H1 (cell line): ENCODE results near the gene ELANE.

Experiments
- CTCF ChIP-seq, 3 experiments: IDR thresholded peaks; 1 replicate in 2 of 3; 2 replicates in 1 of 3; pipeline versions ENCODE4 v1.5.1 to v1.6.1; 2011; ENCODE audit warnings: low read length in 3 of 3, mild to moderate bottlenecking in 3 of 3, inconsistent platforms in 2 of 3, low read depth in 1 of 3, moderate library complexity in 1 of 3; ENCODE audit not compliant: insufficient read depth in 1 of 3; ENCODE audit errors: control extremely low read depth in 1 of 3
- EP300 ChIP-seq, 2 experiments: IDR thresholded peaks; 1 replicate in 1 of 2; 2 replicates in 1 of 2; pipeline ENCODE4 v1.6.1; 2011 to 2012; ENCODE audit warnings: low read depth in 2 of 2, low read length in 2 of 2, mild to moderate bottlenecking in 2 of 2, borderline replicate concordance in 1 of 2, inconsistent platforms in 1 of 2, moderate library complexity in 1 of 2
- EZH2 ChIP-seq: fragments of 200-600 bp; sonication (generic); IDR thresholded peaks from 2 replicates; pipeline ENCODE4 v1.7.1; 2012; ENCODE audit warnings: low read depth, mild to moderate bottlenecking, moderate library complexity, low read length, inconsistent platforms; ENCODE audit not compliant: severe bottlenecking
- GABPA ChIP-seq: IDR thresholded peaks from 2 replicates; pipeline ENCODE4 v1.6.1; 2011; ENCODE audit warnings: mild to moderate bottlenecking, low read length, moderate library complexity, borderline replicate concordance; ENCODE audit not compliant: insufficient read depth
- JUND ChIP-seq: IDR thresholded peaks from 2 replicates; pipeline ENCODE4 v1.6.1; 2011; ENCODE audit warnings: mild to moderate bottlenecking, improper control_type of control experiment, low read length
- KDM1A ChIP-seq: fragments of 200-600, 300-600 bp; sonication (generic); IDR thresholded peaks from 2 replicates; pipeline ENCODE4 v1.7.1; 2016; ENCODE audit warnings: mild to moderate bottlenecking, low read length, borderline replicate concordance
- KDM4A ChIP-seq: IDR thresholded peaks from one replicate; pipeline ENCODE4 v1.7.1; 2012; ENCODE audit warnings: low read depth, mild to moderate bottlenecking, moderate library complexity, low read length, inconsistent platforms; ENCODE audit not compliant: severe bottlenecking
- MAX ChIP-seq: IDR thresholded peaks from 2 replicates; pipeline ENCODE4 v1.6.1; 2012; ENCODE audit warnings: inconsistent platforms
- PHF8 ChIP-seq: fragments of 200-600 bp; sonication (generic); conservative IDR thresholded peaks from 2 replicates; pipeline ENCODE4 v1.7.1; 2012; ENCODE audit warnings: low read depth, mild to moderate bottlenecking, inconsistent platforms, low read length, moderate library complexity
- POLR2AphosphoS5 ChIP-seq: IDR thresholded peaks from 2 replicates; pipeline ENCODE4 v1.6.1; 2011; ENCODE audit warnings: low read depth, low read length
- SP2 ChIP-seq: IDR thresholded peaks from 2 replicates; pipeline ENCODE4 v1.6.1; 2012; ENCODE audit warnings: mild to moderate bottlenecking, low read length, inconsistent platforms
- USF2 ChIP-seq: IDR thresholded peaks from 2 replicates; pipeline ENCODE4 v1.6.1; 2011; ENCODE audit warnings: low read length, improper control_type of control experiment
- YY1 ChIP-seq: IDR thresholded peaks from 2 replicates; pipeline ENCODE4 v1.6.1; 2011; ENCODE audit warnings: low read depth, mild to moderate bottlenecking, low read length

GRCh38 chr19:879711-880438 lies 27.8 kb downstream of the ELANE start:
- no peak for TF ChIP-seq EZH2
- no peak for TF ChIP-seq JUND
- TF ChIP-seq POLR2AphosphoS5, result no peak
- no peak for TF ChIP-seq YY1
- no peak for TF ChIP-seq PHF8
- no peak for TF ChIP-seq MAX
- TF ChIP-seq KDM1A, result no peak
- TF ChIP-seq EP300 (IDR thresholded peaks at IDR 0.05; ENCODE audit: borderline replicate concordance in 1 of 2, low read depth in 2 of 2, low read length in 2 of 2), result no peak
- no peak for TF ChIP-seq KDM4A
- no peak for TF ChIP-seq CTCF (IDR thresholded peaks at IDR 0.05; ENCODE audit: control extremely low read depth in 1 of 3, insufficient read depth in 1 of 3, low read depth in 1 of 3, low read length in 3 of 3)
- no peak for TF ChIP-seq USF2
- TF ChIP-seq SP2, result no peak
- no peak for TF ChIP-seq GABPA
